Measurements from ENCODE around the gene E2F7.

DNA sequence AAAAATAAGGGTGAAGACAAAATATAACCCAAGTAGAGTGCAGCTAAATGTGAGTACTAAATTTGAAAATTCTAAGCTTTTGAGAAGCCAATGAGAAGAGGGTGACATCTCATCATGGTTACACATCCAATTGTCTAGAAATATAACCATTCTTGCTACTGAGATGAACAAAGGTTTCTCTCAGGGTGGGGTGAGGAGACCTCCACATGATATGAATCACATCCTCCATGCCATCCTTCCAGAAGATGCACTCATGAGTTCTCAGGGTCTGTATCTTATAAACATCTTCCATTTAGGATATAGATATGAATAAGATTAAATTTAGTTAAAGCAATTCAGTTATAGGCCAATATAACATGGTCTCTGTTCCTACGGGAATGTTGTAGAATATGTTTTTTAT lies 38.9 kb upstream of the E2F7 start:
- TF ChIP-seq CTCF (IDR thresholded peaks at IDR 0.05; ENCODE audit: low read depth, low read length, poor library complexity, severe bottlenecking) (no peak), EZH2phosphoT487 (IDR thresholded peaks at IDR 0.05; ENCODE audit: borderline replicate concordance, low read length) (no peak)

All from DOHH2 (cell line).